ACC112 (cell line): ENCODE measurements around the gene CSNK1G1.

Experiments used
- H2AFZ ChIP-seq: fragments of 200-600 bp; sonication (generic); one replicate; pipeline ENCODE4 v1.6.0; 2017; ENCODE audit warnings: antibody characterized with exemption, low read length; ENCODE audit not compliant: unreplicated experiment
- H3K27ac ChIP-seq: fragments of 200-600 bp; sonication (generic); 2 replicates; pipeline ENCODE4 v1.5.1; 2014; ENCODE audit warnings: low read depth, mild to moderate bottlenecking, antibody characterized with exemption, low read length, moderate library complexity
- H3K27me3 ChIP-seq: fragments of 200-600 bp; sonication (generic); 2 replicates; pipeline ENCODE4 v1.6.1; 2014; ENCODE audit warnings: mild to moderate bottlenecking, antibody characterized with exemption, low read length, moderate library complexity, mixed read lengths; ENCODE audit not compliant: insufficient read depth
- H3K36me3 ChIP-seq: fragments of 200-600 bp; sonication (generic); 2 replicates; pipeline ENCODE4 v1.6.1; 2016; ENCODE audit warnings: mild to moderate bottlenecking, antibody characterized with exemption, low read length, moderate library complexity, mixed read lengths; ENCODE audit not compliant: insufficient read depth
- H3K4me1 ChIP-seq: fragments of 200-600 bp; sonication (generic); one replicate; pipeline ENCODE4 v1.6.1; 2016; ENCODE audit warnings: low read length, mixed read lengths; ENCODE audit not compliant: insufficient read depth, unreplicated experiment, control insufficient read depth
- H3K4me3 ChIP-seq: fragments of 200-600 bp; sonication (generic); 2 replicates; pipeline ENCODE4 v1.5.1; 2014; ENCODE audit warnings: mild to moderate bottlenecking, low read depth, low read length
- H3K79me2 ChIP-seq: fragments of 200-600 bp; sonication (generic); one replicate; pipeline ENCODE4 v1.6.0; 2016; ENCODE audit warnings: low read length; ENCODE audit not compliant: control insufficient read depth, unreplicated experiment, insufficient read depth

The CSNK1G1 gene

DNA sequence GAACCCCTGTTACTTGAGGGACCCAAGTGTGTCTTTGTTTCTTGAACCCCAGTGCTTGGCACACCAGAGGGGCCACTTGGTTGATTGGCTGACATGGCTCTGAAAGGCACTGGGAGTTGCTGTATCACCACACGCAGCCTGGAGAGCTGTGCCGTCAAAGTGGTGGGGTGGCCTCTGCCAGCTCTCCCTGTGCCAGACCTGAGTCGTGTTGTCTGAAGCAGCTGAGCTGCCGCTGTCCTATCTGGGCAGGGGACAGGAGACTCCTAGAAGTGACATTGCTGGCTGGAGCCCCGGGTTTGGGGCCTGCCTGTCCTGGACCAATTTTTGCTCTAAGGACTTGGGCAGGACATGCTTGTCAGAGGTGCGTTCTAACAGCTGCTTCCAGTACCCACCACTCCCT, 209.9 kb downstream of the CSNK1G1 start:
- Histone ChIP-seq H2AFZ (no peak overlapping the region), H3K27ac (no peak overlapping the region), H3K27me3 (no peaks in the 10 kb centered on the region), H3K79me2 (no peaks in the 10 kb centered on the region), H3K4me3 (no peak overlapping the region), H3K36me3 (no peaks in the 10 kb centered on the region), H3K4me1 (no peaks in the 10 kb centered on the region)

DNA sequence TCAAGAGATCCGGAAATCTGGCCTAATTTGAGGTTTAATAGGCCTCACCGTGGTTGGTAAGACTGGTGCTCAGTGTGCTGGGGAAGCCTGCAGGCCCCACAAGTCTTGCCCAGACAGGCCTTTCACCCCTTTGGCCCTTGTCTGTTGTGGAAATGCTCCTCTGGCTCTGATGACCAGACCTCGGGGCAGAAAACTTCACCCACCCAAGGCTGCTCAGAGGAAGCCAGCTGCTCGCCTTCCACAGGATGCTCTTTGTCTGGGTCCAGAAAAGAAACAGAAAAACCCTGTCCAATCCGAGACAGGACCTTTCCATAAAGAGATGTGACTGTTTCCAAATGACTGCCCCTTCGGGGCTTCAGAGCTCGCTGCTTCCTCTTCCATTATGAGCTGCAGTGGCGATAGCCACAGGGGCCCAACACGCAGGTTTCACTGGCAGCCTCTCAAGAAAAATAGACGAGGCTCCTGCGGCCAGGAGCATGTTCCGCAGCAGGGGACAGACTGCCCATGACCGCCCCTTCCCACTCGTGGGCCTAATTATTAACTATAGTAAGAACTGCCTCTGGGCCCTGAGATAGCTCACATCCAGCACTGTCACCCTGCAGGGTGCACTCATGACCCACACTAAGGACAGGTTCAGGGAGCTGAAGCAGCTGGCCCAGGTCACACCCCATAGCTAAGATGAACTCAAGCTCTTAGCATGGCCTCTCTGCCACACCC, 211.2 kb downstream of the CSNK1G1 start:
- H3K27ac ChIP-seq: no peak overlapping the region

GRCh38 chr15:64144192-64144564, 211.8 kb downstream of the CSNK1G1 start:
- Histone ChIP-seq H3K4me3 (no peak overlapping the region), H3K27ac (no peak overlapping the region)

More for the DNA sequence above, 211.2 kb downstream of the CSNK1G1 start:
- Histone ChIP-seq H3K36me3 (no peaks in the 10 kb centered on the region), H3K4me1 (no peaks in the 10 kb centered on the region), H3K27me3 (no peaks in the 10 kb centered on the region), H3K79me2 (no peaks in the 10 kb centered on the region), H2AFZ (no peak overlapping the region), H3K4me3 (no peak overlapping the region)

DNA sequence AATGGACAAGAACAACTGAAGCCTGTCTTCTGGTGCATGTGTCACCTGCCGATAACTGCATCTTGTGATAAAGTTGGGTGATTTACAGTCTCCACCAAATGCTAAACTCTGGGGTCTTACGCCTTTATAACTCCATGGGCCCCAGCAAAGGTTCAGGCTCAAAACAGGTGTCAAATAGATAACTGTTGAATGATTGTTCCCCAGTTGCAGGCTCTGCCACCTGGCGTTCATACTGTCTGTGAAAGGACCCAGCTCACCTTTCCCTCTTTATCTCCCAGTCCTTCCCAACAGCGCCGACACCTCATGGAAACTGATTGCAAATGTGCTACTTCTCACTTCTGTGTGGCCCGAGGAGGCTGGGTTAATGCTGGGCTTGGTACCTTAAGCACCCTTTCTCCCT, 212.7 kb downstream of the CSNK1G1 start:
- H3K79me2 ChIP-seq: no peaks in the 10 kb centered on the region
- no peak overlapping the region for H3K27ac ChIP-seq
- no peaks in the 10 kb centered on the region for H3K4me1 ChIP-seq
- no peak overlapping the region for H3K4me3 ChIP-seq
- no peak overlapping the region for H2AFZ ChIP-seq
- no peaks in the 10 kb centered on the region for H3K27me3 ChIP-seq
- H3K36me3 ChIP-seq: 0 out of 2 replicates have a peak, but pooled peaks cover 2% of the 10 kb centered on the region

More at GRCh38 chr15:64144192-64144564, 211.8 kb downstream of the CSNK1G1 start:
- H3K27me3 ChIP-seq: no peaks in the 10 kb centered on the region
- H3K79me2 ChIP-seq: no peaks in the 10 kb centered on the region
- no peak overlapping the region for H2AFZ ChIP-seq
- no peaks in the 10 kb centered on the region for H3K36me3 ChIP-seq
- H3K4me1 ChIP-seq: no peaks in the 10 kb centered on the region

DNA sequence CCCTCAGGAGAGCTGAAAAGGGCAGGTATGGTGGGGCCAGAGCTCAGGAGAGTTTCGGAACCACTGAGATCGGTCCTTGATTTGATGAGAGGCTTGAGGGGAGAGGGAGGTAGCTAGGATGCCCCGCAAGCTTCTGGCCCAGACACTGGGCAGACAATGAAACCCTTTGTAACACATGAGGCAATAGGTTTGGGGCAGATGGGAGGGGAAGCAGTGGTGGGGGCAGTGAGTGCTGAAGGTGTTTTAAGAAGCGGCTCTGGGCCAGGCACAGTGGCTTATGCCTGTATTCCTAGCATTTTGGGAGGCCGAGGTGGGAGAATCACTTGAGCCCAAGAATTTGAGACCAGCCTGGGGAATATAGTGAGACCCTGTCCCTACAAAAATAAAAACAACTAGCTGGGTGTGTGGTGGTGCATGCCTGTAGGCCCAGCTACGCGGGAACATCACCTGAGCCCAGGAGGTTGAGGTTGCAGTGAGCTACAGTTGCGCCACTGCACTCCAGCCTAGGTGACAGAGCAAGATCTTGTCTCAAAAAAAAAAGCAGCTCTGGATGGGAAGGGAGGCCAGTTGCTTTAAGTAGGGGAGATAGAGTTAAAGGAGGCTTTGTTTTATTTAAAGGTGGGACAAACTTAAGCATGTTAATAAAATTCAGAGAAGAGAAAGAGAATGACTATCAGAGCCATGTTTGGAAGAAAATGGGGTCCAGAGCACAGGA, 214.0 kb downstream of the CSNK1G1 start:
- Histone ChIP-seq H2AFZ (no peak overlapping the region), H3K79me2 (no peaks in the 10 kb centered on the region), H3K36me3 (0 out of 2 replicates have a peak, but pooled peaks cover 2% of the 10 kb centered on the region), H3K27me3 (no peaks in the 10 kb centered on the region), H3K4me1 (no peaks in the 10 kb centered on the region), H3K27ac (no peak overlapping the region), H3K4me3 (no peak overlapping the region)

- no peaks in the 10 kb centered on the region for H3K79me2 ChIP-seq
- H3K36me3 ChIP-seq: peaks cover 7% of the 10 kb centered on the region; the same call in 1 of the 2 replicates
- H3K27me3 ChIP-seq: no peaks in the 10 kb centered on the region
- H3K4me1 ChIP-seq: no peaks in the 10 kb centered on the region
- no peak overlapping the region for H3K4me3 ChIP-seq
- H3K27ac ChIP-seq: no peak overlapping the region
- H2AFZ ChIP-seq: no peak overlapping the region
These were observed 217.5 kb downstream of the CSNK1G1 start for GRCh38 chr15:64138331-64138941.

DNA sequence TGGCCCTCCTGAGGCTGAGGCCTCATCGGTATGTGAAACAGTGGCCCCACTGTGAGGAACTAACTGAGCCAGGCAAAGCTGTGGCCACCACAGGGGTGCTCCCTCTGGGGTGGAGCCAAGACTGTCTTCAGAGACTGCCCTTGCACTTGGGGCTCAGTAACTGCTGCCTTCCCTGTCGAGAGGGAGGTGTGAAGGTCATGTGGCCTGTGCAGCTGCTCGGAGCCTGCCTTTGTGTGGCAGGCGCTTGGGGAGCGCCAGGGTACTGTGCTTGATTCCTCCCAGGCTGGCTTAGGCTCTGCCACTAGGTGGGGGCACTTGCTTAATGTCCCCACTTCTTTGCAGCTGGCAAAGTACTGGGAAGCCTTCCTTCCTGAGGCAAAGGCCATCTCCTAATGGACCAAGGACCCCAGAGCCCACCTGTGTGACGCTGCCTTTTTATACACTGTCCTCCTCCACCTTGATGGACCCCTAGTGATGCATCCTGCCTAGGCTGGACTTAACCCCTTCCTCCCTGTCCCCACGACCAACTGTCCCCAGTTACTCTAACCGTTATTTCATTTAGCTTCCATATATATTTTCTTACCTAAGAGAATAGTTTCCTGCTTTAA, 218.6 kb downstream of the CSNK1G1 start:
- H3K36me3 ChIP-seq: peaks cover 10% of the 10 kb centered on the region; the same call in 1 of the 2 replicates

GRCh38 chr15:64136347-64136746, 219.6 kb downstream of the CSNK1G1 start:
- no peak overlapping the region for H3K4me3 ChIP-seq
- H3K36me3 ChIP-seq: peaks cover 19% of the 10 kb centered on the region; the same call in 1 of the 2 replicates
- no peak overlapping the region for H3K27ac ChIP-seq
- no peaks in the 10 kb centered on the region for H3K79me2 ChIP-seq
- H2AFZ ChIP-seq: no peak overlapping the region
- H3K27me3 ChIP-seq: no peaks in the 10 kb centered on the region
- H3K4me1 ChIP-seq: no peaks in the 10 kb centered on the region

More for the DNA sequence above, 218.6 kb downstream of the CSNK1G1 start:
- H2AFZ ChIP-seq: no peak overlapping the region
- H3K79me2 ChIP-seq: no peaks in the 10 kb centered on the region
- H3K4me1 ChIP-seq: no peaks in the 10 kb centered on the region
- H3K27ac ChIP-seq: no peak overlapping the region
- H3K4me3 ChIP-seq: no peak overlapping the region
- no peaks in the 10 kb centered on the region for H3K27me3 ChIP-seq

DNA sequence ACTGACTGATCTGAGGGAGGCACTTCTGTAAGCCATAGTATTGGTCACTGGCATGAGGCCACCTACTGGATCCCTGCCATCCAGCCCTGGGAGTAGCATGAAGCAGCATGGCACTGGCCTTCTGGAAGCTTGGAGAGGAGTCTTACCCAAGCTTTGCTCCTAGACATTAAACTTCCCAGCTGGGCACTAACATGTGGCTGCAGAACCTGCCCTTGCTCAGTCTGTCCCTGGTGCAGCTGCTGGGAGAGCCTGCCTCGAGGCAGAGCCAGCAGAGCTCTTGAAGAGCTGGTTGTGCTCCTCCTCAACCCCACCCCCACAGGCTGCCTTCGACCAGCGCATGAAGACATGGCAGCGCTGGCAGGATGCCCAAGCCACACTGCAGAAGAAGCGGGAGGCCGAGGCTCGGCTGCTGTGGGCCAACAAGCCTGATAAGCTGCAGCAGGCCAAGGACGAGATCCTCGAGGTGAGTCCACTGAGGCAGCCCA, 221.6 kb downstream of the CSNK1G1 start:
- H3K79me2 ChIP-seq: no peaks in the 10 kb centered on the region
- H3K36me3 ChIP-seq: peaks cover 32% of the 10 kb centered on the region; the same call in 1 of the 2 replicates
- H2AFZ ChIP-seq: no peak overlapping the region

DNA sequence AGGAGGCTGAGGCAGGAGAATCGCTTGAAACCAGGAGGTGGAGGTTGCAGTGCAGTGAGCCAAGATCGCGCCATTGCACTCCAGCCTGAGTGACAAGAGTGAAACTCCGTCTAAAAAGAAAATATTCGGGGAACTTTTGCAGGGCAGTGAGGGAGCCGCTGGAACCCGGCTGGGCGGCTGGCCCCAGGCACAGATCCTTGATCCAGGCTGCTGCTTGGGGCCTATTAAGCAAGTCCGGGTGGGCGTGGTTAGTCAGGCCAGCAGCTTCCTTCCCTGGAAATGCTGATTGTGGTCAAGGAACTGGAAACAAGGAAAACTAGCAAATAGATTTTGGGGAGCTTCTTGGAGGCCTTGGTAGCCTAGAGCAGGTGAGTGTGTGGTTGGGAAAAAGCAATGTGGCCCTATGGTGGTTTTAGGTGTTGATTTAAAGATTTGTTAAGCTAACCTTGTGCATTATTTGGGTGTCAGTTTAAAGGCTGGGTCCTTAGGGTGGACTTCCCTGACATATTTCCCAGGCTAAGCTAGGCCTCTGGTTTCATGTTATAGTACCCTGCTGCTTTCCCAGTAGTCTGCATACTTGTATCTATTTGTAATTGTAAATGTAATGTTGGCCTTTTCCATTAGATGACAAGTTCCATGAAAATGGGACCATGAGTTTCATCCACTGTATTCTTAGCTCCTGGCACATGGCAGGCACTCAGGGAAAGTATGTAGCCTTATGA, 222.2 kb downstream of the CSNK1G1 start:
- H2AFZ ChIP-seq: no peak overlapping the region
- no peaks in the 10 kb centered on the region for H3K79me2 ChIP-seq
- H3K4me3 ChIP-seq: no peak overlapping the region
- H3K4me1 ChIP-seq: no peaks in the 10 kb centered on the region
- H3K27me3 ChIP-seq: no peaks in the 10 kb centered on the region
- H3K27ac ChIP-seq: no peak overlapping the region
- H3K36me3 ChIP-seq: peaks cover 33% of the 10 kb centered on the region; the same call in 1 of the 2 replicates

More for the DNA sequence above, 221.6 kb downstream of the CSNK1G1 start:
- no peak overlapping the region for H3K4me3 ChIP-seq
- no peak overlapping the region for H3K27ac ChIP-seq
- no peaks in the 10 kb centered on the region for H3K27me3 ChIP-seq
- H3K4me1 ChIP-seq: no peaks in the 10 kb centered on the region
